HG03175 (cell line): ENCODE results near the gene SLC22A14.
"Not testable (repeated sequence)": the region's sequence is repeated elsewhere in the genome, so short reads cannot be mapped to it uniquely, and the experiment has no call there.

ENCODE experiments used
- ATAC-seq: cut with Tn5 transposase; IDR thresholded peaks from one replicate; pipeline ENCODE4 v1.9.1; 2021; ENCODE audit warnings: mild to moderate bottlenecking, moderate library complexity; ENCODE audit not compliant: unreplicated experiment

Gene SLC22A14

DNA sequence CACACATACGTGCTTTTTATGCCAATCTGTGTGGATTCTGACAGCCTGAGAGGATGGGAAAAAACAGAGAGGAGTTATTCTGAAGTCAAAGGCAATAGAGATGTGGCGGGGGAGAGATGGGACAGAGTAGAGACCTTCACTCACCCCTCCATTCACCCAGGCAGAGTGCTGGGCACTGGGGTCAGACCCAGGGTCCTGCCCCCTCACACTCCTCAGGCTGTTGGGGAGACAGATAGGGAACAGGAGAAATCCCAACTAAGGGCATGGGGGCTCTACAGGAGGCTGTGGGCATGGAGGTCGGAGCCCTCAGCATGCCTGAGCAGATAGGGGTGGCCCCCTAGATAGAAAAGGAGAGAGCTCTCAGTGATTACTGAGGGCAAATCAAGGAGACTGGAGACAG is 30.3 kb downstream of the SLC22A14 start:
- no peak for ATAC-seq

DNA sequence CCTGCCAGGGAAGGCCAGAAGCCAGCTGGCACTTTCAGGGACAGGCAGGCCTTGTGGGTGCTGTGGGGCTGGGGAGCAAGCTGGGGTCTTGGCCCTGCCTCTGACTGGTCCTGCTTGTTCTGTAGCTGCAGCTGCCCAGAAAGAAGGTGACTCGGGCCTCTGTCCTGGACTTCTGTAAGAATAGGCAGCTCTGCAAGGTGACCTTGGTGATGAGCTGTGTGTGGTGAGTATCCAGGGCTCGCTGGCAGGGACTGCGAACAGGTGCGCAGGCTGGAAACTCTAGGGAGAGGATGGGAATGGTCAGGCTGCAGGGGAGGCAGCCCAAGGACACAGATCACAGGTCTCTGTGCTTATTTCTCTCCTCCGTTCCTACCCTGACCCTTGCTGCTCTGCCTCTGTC is 31.2 kb downstream of the SLC22A14 start:
- no peak for ATAC-seq

- no peak for ATAC-seq
These were observed 31.6 kb downstream of the SLC22A14 start for GRCh38 chr3:38313695-38314094.

- ATAC-seq, result no peak
These were observed 32.1 kb downstream of the SLC22A14 start for GRCh38 chr3:38314112-38314763.

GRCh38 chr3:38314764-38315487 is 32.8 kb downstream of the SLC22A14 start:
- no peak for ATAC-seq

GRCh38 chr3:38315488-38316230 is 33.6 kb downstream of the SLC22A14 start:
- no peak for ATAC-seq

- ATAC-seq, result no peak
These were observed 34.5 kb downstream of the SLC22A14 start for GRCh38 chr3:38316356-38317191.

GRCh38 chr3:38317192-38317759 is 35.2 kb downstream of the SLC22A14 start:
- ATAC-seq, result no peak

- no peak for ATAC-seq
These were observed 36.9 kb downstream of the SLC22A14 start for GRCh38 chr3:38318766-38319671.

DNA sequence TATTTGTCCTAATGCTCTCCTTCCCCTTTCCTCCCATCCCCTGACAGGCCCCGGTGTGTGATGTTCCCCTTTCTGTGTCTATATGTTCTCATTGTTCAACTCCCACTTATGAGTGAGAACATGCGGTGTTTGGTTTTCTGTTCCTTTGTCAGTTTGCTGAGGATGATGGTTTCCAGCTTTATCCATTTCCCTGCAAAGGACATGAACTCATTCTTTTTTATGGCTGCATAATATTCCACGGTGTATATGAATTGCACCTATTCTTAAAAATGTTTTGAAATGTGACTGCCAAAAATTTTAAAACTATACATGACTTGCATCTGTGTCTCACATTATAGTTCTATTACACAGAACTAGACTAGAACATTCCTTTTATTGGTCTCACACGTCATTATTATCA is 38.5 kb downstream of the SLC22A14 start:
- not testable (repeated sequence) for ATAC-seq

DNA sequence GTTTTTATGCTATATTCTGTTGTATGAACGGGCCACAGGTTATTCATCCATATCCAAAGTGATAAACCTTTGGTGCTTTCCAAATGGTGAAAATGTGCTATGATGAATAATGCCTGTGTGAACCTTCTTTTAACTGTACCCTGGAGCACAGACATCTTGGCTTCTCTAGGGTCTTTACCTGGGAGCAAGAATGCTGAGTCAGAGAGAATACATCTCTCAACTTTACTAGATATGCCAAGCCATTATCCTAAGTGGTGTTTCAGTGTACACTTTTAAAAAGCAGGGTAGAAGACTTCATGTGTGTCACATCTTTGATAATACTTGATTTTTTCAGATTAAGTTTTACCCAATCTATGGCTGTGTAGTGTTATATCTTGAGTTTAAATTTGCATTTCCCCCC is 41.0 kb downstream of the SLC22A14 start:
- no peak for ATAC-seq

DNA sequence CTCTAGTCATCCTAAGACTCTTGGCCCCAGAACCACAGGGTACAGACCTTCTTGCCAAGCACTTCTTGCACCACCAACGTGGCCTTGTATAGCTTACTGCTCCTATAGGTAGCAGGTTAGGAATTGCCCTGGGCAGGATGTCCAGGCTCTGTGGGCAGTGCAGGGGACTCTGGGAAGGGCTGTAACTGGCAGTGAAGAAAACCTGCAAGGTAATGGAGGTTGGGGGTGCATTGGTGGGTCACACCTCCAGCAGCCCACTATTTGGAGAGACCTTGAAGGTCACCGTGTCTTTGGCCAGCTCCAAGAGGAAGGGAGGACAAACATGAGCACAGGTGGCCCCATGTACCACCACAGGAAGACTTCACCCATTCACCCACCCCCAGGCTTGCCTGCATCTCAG is 43.2 kb downstream of the SLC22A14 start:
- no peak for ATAC-seq

DNA sequence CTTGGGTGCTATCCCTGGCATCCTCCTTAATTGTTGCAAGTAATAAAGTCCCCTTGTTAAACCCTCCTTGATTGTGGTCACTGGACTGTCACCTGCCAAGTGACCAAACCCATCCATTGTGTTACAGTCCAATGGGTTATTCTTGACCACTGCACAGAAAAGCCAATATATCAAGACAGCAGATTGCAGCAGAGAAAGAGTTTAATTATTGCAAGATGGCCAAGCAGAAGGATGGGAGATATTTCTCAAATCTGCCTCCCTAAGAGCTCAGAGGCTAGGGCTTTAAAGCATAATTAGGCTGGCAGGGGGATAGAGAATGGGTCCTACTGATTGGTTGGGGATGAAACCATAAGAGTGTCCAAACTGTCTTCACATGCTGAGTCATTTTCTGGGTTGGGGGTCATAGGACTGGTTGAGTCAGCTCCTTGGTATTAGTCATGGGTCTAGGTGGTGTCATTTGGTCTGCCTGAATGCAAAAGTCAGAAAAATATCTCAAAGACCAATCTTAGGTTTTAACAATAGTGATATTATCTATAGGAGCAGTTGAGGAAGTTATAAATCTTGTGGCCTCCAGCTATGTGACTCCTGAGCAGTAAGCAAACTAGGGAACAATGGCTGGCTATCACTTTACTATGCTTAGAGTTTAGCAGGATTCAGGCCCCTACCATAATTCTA is 45.4 kb downstream of the SLC22A14 start:
- ATAC-seq, result no peak

GRCh38 chr3:38331257-38332022 is 49.3 kb downstream of the SLC22A14 start:
- no peak for ATAC-seq

DNA sequence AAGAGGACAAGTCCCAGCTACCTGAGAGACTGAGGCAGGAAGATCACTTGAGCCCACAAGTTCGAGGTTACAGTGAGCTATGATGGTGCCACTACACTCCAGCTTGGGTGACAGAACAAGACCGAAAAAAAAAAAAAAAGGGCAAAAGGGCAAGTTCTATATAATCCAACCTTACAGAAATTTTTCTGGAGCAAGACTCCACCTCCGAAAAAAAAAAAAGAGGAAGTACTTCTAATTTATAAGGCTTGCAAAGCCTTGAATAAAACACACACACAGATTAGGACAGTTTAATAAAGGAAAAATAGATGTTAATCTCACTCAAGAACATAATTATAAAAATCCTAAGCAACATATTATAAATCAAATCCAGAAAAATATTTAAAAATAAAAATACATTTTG is 50.1 kb downstream of the SLC22A14 start:
- ATAC-seq, result no peak

GRCh38 chr3:38334142-38335055 is 52.3 kb downstream of the SLC22A14 start:
- no peak for ATAC-seq

DNA sequence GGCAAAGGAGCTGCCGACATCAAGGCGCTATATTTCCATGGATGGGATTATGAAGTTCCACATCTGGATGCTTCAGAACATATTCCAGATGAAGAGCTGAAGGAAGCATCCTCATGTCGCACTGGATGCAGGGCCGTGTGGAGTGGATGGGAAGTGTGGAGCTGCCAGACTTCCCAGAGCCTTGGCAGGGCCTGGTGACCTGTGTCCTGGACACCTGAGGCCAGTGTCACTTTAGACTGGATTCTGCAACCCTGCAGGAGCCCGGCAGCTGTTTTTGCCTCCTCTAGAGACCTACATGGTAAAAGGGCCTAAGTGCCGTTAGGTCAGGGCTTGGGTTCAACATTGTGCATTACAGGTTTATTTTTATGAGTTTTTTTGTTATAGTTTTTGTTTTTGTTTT is 53.2 kb downstream of the SLC22A14 start:
- ATAC-seq, result no peak
